NCI-H82 (cell line): ENCODE data around the gene CDK5RAP1.

Experiments
- DNase-seq: peaks from one replicate; lab custom pipeline; 2025; lab: John Stamatoyannopoulos, UW

Gene CDK5RAP1

DNA sequence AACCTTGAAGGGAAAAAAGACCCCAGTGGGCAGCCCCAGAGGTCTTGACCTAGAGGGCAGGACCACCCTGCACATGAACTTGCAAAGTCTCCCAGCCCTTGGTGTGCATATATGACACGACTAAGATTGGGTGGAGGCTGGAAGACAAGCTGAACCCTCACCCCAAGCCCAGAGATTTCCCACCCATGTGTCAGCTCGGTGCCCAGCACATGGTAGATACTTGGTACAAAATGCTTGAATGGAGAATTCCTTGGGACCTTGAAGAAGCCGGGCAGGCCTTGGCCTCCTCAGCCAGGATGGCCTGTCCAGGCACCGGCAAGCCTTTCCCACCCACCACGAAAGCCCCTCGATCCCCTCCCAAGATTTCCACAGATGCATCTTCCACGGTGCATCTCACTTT, 67.7 kb downstream of the CDK5RAP1 start:
- no peak for DNase-seq

DNA sequence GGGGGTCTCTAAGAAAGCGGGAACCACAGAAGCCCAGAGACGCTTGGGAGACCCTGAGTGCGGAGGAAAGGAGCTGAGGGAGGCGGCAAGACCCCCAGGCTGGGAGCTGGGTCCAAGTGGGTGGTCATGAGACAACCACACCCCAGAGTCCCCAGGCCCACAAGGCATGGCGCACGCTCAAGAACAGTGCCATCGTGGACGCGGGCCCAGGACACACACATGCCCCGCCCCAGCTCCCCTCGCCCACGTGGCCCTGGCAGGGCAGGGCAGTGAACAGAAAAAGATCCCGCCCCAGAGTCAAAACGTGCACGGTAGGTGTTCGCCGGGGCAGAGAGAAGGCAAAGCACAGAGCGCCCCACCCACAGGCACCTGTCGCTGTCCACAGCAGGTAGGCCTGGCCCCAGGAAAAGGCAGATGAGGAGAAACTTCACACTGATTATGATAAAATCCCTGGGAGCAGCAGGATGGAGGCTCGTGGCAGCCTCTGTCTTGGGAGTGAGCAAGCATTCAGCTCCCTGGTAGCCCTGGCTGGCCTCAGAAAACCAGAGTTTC, 68.3 kb downstream of the CDK5RAP1 start:
- DNase-seq: no peak

DNA sequence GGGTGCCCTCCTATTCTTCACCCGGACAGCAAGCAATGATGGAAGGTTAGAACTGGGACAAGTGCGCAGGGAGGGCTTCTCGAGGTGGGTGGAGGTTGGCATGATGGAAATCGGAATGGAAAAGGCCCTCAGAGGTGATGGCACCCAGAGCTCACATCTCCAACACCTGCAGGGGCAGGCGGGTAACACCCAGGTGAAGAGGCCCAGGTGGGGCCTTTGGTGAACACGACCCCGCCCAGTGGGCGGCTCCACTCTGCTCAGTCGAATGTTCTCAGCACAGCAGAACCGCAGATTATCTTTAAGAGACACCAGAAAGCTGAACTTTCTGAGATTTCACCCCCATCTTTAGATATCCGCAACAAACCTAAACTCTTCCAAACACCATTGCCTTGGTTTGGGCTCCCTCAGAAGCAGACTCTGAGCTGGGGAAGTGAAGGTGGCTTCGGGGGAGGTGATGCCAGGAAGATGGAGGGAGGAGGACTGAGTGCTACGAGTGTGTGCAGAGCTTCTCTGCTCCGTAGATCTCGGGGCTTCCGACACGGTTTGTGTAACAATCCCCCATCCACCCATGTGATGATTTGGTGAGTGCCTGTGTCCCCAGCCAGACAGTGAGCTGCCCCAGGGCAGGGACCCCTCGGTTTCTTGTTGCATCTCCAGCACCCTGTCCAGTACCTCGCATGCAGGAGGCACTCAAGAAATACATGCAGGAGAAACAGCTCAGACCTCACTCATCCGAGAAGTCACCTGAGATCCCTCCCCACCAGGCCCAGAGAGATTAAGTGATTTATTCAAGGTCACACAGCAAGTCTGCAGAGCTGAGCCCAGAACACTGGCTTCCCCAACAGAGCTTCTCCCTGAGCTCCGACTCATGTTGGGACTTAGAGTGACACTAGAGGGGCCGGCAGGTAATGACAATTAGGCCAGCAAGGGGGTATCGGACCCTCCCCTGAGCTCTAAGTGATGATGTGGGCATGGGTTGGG, 72.9 kb downstream of the CDK5RAP1 start:
- DNase-seq: no peak

DNA sequence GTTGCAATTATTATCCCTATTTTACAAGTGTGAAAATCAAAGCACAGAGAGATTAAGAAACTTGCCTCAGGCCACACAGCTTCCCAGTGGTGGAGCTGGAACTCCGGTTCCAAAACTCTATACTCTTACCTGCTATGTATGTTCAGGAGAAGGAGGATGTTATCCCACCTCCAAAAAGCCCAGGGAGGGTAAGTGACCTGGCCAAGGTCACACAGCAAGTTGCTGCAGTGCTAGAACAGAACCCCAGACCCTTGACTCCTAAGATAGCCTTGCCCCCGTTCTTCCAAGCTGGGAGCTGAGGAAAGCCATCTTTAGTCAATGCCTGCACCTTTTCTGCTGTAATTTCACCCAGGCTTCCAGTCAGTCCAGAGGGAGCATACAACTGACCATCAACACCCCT, 76.0 kb downstream of the CDK5RAP1 start:
- no peak for DNase-seq

DNA sequence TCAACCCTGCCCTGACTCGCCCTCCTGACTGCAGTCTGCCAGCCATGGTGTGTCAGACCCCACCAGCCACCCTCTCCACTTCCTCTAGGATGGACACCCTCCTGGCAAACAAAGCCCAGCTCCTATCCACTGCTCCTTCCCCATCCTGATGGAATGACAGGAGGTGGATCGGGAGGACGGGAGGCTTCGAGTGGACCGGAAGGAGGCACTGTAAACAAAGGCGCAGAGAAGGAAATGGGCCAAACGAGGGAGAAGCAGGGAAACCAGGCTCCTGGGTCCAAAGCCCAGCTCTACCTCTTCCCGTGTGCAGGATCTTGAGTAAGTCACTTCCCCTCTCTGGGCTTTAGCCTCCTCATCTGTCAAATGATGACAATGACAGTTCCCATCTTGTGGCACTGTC, 78.1 kb downstream of the CDK5RAP1 start:
- DNase-seq: no peak

DNA sequence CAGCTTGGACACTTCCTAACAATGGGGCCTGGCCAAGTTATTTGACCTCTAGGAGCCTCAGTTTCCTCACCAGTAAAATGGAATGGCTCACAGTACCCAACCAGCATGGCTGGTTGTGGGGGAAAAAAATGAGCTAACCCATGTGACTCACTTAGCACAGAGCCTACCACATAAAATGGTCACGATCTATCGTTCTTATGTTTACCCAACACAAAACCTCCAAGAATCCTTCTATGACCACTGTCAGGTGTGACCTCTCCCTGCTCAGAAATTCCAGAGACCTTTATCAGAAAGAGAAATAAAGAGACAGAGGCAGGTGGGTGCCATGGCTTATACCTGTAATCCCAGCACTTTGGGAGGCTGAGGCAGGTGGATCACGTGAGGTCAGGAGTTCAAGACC, 78.9 kb downstream of the CDK5RAP1 start:
- no peak for DNase-seq

DNA sequence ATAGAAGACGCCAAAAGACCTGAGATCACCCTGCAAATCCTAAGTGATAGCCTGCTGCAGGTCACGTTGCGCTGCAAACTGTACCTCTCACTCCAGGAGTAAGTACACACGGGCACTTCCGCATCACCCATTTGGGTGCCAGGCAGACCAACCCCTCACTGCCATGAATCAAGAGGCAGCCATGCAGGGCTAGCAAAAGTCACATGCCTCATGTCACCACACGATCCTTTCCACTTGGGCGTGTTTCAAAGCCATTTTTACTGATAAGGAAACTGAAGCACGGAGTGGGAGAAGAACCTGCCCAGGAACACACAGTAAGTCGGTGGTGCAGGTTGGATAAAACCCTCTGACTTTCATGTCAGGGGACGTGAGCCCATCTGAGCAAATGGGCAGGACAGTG, 81.3 kb downstream of the CDK5RAP1 start:
- peak; percentile 19 for DNase-seq

DNA sequence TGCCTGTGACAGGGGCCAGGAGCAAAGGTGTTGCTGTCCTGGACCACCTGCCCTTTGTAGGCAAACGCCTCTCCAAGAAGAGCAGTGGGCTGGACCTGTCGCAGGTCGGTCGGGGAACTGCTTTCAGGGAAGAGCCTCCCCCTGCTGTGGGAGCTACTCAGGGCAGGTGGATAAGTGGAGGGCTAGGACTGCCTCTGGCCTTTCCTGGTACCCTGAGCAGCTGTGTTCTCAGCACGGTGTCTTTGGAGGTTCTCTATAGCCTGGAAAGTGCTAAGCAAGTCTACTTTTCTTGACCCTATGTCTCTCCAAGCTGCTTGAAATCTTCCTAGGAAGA, 83.3 kb downstream of the CDK5RAP1 start:
- no peak for DNase-seq

DNA sequence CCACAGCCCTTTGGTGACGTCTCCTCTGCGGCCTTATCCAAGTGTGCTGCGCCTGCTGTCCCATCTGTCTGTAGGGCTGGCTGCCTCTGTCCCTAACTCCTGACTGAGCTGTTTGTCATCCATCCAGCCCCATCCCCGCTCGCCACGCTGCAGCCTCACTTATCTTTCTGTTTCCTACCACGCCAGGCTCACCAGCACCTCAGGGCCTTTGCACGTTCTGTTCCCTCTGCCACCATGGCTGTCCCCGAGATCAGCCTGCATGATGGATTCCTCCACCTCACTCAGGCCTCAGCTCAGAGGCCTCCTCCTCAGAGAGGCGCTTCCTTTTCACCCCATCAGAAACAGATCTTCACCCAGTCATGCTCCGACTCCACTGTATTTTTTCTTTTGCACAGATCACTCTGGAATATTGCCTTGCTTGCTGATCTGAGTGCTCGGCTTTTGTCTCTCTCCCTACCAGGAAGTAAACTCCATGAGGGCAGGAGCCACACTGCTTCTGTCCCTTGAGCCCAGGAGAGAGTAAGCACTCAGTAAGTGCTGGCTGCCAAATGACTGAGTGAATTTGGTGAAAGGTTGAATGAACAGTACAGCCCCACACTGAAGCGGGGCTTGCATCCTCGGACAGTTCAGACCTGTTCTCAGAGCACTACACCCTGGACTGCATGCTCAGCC, 83.8 kb downstream of the CDK5RAP1 start:
- no peak for DNase-seq

DNA sequence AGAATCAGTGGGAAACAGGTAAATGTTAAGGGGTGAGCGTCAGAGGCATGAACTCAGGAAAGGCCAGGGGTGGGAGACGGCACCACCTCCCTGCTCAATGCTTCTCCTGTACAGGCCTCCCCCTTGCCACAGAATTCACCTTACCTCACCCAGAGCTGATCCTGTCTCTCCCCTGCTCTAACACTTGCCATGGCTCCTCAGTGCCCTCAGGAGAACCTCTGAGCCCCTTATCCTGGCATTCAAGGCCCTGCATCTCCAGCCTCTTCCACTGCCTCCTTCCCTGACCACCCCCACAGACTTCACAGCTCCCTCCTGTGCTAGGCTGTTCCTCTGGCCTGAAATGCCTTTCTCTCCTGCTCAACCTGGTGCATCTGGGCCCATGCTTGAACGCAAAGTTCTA, 84.4 kb downstream of the CDK5RAP1 start:
- DNase-seq: no peak

DNA sequence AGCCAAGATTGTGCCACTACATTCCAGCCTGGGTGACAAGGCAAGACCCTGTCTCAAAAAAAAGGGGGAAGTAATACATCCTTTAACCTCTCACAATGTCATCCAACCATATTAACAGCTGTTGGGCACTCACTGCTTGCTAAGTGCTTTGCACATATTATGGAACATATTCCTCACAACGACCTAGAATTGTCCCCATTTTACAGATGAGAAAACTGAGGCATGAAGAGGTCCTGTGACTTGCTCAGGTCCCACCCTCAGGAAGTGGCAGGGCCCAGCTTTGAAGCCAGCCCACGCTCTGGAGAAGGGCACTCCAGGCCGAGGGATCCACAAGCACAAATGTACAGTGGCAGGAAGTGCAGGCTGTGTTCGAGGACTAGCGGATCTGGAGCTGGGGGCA, 85.0 kb downstream of the CDK5RAP1 start:
- DNase-seq: no peak

DNA sequence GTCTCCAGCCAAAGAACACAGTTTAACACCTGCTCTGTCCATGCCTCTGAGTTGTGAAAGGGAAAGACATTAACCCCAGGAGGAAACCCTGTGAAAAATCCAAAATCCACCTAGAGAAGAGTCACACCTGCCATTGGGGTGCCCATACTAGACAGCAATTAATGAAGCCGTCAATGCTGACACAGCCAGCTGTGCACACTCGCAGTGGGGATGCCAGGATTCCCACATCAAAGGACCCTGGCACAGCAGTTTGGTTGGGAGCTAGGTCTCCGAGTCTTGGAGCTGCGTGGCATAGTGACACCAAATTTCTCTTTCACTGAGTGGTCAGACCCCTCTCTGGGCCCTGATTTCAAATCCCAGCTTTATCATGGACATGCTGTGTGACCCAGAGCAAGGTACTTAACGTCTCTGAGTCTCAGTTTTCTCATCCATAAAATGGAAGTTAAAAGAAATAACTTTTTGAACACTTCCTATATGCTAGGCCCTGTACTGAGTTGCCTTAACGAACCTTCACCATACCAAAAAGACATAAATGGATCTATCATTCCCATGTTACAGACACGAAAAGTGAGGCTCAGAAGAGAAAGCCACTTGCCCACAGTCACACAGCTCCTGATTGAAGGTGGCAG, 87.5 kb downstream of the CDK5RAP1 start:
- DNase-seq: no peak

DNA sequence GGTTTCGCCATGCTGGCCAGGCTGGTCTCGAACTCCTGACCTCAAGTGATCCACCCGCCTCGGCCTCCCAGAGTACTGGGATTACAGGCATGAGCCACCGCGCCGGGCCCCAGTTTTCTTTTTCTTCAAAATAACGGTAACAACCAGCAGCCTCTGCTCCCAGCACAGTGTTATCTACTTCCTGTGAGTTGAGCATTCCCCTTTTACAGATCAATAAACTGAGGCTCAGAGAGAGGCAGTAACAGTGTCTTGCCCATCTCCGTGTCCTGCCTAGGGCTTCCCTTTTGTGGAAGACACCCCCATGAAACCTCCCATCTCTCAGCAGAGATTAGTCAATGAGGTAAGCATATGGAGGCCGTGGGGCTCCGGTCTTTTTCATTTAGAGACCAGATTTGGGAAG, 88.7 kb downstream of the CDK5RAP1 start:
- no peak for DNase-seq

DNA sequence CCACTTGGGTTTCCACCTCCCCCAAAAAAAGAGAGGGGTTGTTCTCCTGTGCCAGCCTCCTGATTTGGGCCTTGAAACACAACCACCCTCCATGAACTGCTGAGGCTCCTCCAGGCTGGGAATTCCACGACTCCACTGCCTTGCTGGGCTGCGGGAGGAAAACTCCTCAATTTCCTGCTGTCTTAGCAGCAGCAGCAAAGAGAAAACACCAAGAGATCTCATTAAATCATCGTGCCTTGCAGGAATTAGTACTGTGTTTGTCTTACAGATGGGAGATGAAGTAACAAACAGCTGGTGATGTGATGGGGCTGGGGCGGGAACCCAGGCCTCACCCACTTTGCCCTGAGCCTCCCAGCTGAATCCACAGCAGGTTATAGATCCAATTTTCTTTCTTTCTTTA, 89.3 kb downstream of the CDK5RAP1 start:
- DNase-seq: peak; percentile 61

DNA sequence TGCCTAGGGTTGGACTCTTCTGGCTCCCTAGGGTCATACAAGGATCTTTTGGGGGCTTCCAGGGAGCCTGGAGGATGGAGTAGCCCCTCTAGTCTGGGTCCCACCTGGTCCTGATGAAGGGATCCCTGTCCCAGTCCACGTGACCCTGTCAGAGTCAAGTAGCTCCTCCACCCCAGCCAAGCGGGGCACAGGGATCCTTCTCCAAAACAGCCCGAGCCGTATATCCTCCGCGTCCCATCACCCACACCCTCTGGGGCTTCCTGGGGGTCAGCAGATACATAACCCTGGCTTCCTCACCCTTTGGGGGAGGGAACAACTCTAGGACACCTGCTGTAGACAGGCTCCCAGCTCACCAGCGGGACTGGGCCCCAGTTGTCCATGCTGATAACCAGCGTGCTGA, 90.3 kb downstream of the CDK5RAP1 start:
- DNase-seq: no peak

DNA sequence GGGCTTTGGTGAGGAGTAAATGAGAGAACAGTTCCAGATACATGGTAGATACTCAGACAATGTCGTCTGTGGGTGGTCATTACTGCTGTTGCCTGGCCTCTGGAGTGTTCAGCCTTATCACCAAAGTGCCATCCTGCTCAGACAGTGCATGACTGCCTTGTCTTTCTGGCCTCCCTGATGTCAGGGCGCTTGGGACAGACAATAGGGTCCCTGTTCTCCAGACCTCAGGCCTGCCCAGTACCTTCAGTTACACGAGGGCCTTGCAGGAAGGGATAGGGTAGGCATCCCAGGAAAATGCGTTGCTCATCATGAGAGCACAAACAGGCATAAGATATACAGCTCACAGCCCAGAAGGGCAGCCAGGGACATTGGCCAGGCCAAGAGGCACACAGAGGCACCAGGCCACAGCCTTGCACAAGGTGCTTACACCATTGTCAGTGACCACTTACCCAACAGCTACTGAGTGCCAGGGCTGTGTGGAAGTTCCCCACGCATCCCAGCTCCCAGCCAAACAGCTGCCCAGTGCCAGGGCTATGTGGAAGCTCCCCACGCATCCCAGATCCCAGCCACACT, 90.9 kb downstream of the CDK5RAP1 start:
- DNase-seq: no peak

DNA sequence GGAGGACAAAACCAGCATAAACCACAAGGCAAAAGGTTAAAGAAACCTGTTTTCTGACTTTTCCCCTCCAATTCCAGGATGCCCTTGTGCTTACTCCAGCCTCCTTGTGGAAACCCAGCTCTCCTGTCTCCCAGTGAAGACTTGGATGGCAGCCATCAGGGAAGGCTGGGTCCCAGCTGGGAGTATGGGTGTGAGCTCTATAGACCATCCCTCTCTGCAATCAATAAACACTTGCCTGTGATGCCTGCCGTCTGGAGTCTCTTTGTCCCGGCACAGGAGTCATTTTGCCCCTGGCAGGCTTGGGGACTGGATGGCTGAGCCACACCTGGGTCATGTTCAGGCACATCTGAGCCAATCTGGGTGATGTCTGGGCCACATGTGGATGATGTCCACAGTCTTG, 91.7 kb downstream of the CDK5RAP1 start:
- DNase-seq: no peak
